ENCODE measurements around the gene TLE4. TPM values are rescaled to one million over a fixed set of nuclear protein-coding genes. Genes with fewer than 3 reads are reported as not detected.

The TLE4 gene
- total RNA-seq, 1 donor from 2014 or later = 77.7 TPM

DNA sequence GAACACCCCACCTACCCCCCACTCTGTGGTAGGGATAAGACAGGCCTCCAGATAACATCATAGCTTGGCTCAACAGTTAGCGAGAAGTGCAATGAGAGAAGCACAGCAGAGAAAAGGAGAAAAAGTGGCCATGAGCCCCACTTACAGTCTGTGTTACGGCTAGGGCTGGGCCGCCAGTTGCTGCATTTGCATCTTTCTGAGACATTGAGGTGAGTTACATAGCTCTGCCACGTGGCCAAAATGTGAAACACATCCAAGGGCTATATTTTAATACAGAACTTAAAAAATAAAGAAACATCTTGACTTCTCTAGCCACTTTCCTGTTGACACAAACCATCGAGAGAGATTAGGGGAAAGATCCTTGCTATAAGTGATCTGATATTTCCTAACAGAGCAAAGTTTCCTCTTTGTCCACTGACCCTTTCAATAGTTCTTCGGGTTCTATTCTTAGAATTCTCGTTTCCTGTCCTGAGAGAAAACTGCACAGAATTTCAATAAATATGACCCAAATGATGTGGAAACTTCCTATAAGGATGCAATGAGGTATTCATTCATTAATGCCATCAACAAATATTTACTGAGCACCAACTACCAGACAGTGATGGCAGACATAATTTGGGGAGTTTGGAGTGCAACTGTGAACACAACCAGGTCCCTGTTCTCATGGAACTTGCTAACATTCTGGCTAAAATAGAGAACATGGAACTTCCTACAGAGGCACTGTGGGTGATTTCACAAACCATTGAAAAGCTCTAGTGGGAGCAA, 3.2 kb upstream of the TLE4 start:
- H3K27me3 Mint-ChIP-seq = peaks cover 39% of the 10 kb centered on the region
- peak overlapping the region; percentile 20 for H3K4me3 Mint-ChIP-seq
- peaks cover under 1% of the 10 kb centered on the region for H3K36me3 Mint-ChIP-seq
- no peak for DNase-seq (ENCODE audit: extremely low spot score, unreplicated experiment)
- TF ChIP-seq, protein P1, sequence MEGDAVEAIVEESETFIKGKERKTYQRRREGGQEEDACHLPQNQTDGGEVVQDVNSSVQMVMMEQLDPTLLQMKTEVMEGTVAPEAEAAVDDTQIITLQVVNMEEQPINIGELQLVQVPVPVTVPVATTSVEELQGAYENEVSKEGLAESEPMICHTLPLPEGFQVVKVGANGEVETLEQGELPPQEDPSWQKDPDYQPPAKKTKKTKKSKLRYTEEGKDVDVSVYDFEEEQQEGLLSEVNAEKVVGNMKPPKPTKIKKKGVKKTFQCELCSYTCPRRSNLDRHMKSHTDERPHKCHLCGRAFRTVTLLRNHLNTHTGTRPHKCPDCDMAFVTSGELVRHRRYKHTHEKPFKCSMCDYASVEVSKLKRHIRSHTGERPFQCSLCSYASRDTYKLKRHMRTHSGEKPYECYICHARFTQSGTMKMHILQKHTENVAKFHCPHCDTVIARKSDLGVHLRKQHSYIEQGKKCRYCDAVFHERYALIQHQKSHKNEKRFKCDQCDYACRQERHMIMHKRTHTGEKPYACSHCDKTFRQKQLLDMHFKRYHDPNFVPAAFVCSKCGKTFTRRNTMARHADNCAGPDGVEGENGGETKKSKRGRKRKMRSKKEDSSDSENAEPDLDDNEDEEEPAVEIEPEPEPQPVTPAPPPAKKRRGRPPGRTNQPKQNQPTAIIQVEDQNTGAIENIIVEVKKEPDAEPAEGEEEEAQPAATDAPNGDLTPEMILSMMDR (conservative IDR thresholded peaks at IDR 0.05) = no peak
- no peaks in the 10 kb centered on the region for H3K9me3 Mint-ChIP-seq
- H3K27ac Mint-ChIP-seq = no peak overlapping the region
- H3K4me1 Mint-ChIP-seq (ENCODE audit: unreplicated experiment) = peaks cover 5% of the 10 kb centered on the region

DNA sequence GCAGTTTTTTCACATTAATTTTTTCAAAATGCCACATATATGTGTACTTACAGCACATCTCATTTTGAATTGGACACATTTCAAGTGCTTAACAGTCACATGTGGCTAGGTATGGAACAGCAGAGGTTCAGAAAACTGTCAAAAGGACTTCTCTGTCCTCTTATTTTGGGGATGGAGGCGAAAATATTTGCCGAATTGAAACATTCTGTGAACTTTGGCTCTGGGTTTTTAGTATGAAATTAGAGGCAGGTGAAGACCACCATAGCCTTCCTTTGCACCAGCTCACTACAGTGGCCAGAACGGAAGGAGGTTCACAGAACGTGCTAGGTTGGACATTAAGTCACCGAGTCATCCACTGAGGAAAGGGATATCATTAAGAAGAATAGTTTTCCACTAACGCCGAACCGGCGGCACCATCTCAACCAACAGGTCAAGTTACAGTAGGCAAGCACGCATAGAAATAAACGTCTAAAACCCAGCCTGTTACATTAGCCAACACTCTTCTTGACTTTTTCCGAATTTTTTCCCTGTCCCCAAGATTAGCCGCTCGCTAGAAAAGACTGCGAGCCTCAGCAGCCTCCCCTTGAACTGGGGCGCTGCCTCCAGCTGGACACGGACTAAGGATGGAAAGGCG, 1.8 kb upstream of the TLE4 start:
- H3K27ac Mint-ChIP-seq = peak overlapping the region; percentile 75
- peaks cover 4% of the 10 kb centered on the region for H3K36me3 Mint-ChIP-seq
- TF ChIP-seq, protein P1 (conservative IDR thresholded peaks at IDR 0.05) = no peak
- no peak for DNase-seq (ENCODE audit: extremely low spot score, unreplicated experiment)
- H3K4me1 Mint-ChIP-seq (ENCODE audit: unreplicated experiment) = peaks cover 12% of the 10 kb centered on the region
- no peaks in the 10 kb centered on the region for H3K9me3 Mint-ChIP-seq
- H3K27me3 Mint-ChIP-seq = peaks cover 42% of the 10 kb centered on the region
- H3K4me3 Mint-ChIP-seq = no peak overlapping the region

DNA sequence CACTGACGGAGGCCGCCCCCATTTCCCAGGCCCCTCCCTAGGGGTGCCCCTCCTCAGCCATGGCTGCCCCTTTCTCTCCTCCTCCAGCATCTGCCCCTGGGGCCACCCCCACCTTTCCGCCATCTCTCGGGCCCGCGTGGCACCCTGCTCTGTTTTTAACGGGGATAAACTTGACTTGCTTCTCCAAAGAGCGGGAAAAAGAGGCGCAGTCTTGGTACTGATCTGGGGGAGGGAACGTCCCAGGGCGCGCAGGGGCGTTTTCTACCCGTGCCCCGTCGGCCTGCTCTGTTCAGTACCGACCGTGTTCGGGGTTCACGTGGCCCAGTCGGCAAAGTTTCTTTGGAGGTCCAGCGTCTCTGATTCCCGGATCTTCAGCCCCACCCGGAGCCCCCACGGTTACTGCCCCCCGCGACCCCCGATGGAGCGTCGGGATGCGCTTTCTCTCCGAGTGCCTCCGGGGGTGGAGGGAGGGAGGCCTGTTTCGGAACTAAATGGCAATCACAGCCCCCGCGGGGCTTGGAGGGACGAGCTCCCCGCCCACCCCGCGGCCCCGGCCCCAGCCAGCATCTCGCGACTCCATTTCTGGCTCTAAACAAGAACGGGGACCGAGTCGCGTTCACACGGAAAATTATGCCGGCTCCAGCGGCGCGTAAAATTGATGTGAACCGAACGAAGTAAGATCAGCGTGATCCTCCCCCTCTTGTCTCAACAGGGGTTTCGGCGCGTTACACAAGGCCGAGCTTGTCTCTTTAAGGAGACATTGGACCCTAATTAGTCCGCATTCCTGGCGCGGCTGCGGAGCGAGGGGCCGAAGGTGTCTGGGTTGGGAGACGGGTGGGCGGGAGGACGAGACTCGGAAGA, 1.1 kb upstream of the TLE4 start:
- peak overlapping the region; percentile 75 for H3K27ac Mint-ChIP-seq
- peak; percentile 78 for DNase-seq (ENCODE audit: extremely low spot score, unreplicated experiment)
- no peaks in the 10 kb centered on the region for H3K9me3 Mint-ChIP-seq
- peaks cover 15% of the 10 kb centered on the region for H3K4me1 Mint-ChIP-seq (ENCODE audit: unreplicated experiment)
- H3K27me3 Mint-ChIP-seq = peaks cover 39% of the 10 kb centered on the region
- TF ChIP-seq, protein P1 (conservative IDR thresholded peaks at IDR 0.05) = no peak
- H3K36me3 Mint-ChIP-seq = peaks cover 7% of the 10 kb centered on the region
- H3K4me3 Mint-ChIP-seq = no peak overlapping the region

DNA sequence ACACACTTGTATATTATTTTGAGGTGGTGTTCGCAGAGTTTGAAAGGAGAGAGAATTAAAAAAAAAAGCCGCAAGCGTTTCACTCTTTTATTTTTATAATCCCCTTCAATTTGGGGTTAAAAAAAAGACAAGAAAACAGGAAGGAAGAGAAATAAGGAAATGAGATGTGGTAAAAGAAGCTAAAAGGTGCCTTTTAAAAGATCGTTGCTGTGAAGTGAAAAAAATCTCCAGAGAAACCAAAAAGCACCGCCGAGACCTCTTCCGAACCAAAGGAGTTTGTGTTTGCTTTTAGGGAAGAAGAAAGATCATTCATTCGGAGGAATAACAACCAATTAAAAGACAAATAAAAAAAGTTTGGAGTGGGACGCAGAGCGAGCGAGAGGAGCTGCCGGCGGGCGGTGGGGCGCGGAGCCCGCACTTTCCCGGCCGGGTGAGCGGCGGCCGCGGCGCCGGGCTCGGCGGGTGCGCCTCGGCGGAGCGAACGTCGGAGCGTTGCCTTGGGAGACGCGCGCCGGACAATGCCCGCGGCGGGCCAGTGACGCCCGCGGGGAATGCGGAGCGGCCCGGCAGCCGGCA, 355 bp downstream of the TLE4 start:
- Mint-ChIP-seq H3K4me1 (ENCODE audit: unreplicated experiment) (peaks cover 21% of the 10 kb centered on the region), H3K4me3 (no peak overlapping the region), H3K36me3 (peaks cover 17% of the 10 kb centered on the region), H3K9me3 (no peaks in the 10 kb centered on the region), H3K27ac (no peak overlapping the region), H3K27me3 (peaks cover 25% of the 10 kb centered on the region)
- DNase-seq (ENCODE audit: extremely low spot score, unreplicated experiment) = no peak
- TF ChIP-seq, protein P1 (conservative IDR thresholded peaks at IDR 0.05) = peak; percentile 18
